Measurements from ENCODE around the gene GDF3.
"Not testable (repeated sequence)": the region's sequence is repeated elsewhere in the genome, so short reads cannot be mapped to it uniquely, and the experiment has no call there.

Gene GDF3

GRCh38 chr12:7695566-7696197 lies at the start of gene GDF3:
Gene GDF3, minus strand, starts transcription at chr12:7695775. Its CDS starts 47 bp downstream, at chr12:7695728.
- Histone ChIP-seq H3K27me3 (peaks cover 16% of the 10 kb centered on the region), H3K4me1 (ENCODE audit: control insufficient read depth in 1 of 2, insufficient read depth in 1 of 2, low read depth in 1 of 2, low read length in 1 of 2) (peaks cover 0 to 18% of the 10 kb centered on the region in 2 experiments), H3K9me3 (no peaks in the 10 kb centered on the region), H3K27ac (no peak within 1 kb of the TSS), H3K4me3 (ENCODE audit: low read depth in 1 of 2, low read length in 1 of 2) (no peak within 1 kb of the TSS), H3K36me3 (no peaks in the 10 kb centered on the region)
- no peak for TF ChIP-seq CTCF (IDR thresholded peaks at IDR 0.05)

GRCh38 chr12:7732993-7733392 lies 37.4 kb upstream of the GDF3 start:
- TF ChIP-seq CTCF (IDR thresholded peaks at IDR 0.05): no peak
- H3K27ac ChIP-seq: no peak overlapping the region
- no peaks in the 10 kb centered on the region for H3K27me3 ChIP-seq
- H3K36me3 ChIP-seq: peaks cover 83% of the 10 kb centered on the region
- no peak overlapping the region for H3K4me3 ChIP-seq (ENCODE audit: low read depth in 1 of 2, low read length in 1 of 2)
- no peaks in the 10 kb centered on the region for H3K9me3 ChIP-seq
- H3K4me1 ChIP-seq (ENCODE audit: control insufficient read depth in 1 of 2, insufficient read depth in 1 of 2, low read depth in 1 of 2, low read length in 1 of 2): no peaks in the 10 kb centered on the region

GRCh38 chr12:7731486-7731885 lies 35.9 kb upstream of the GDF3 start:
- no peak overlapping the region for H3K4me3 ChIP-seq (ENCODE audit: low read depth in 1 of 2, low read length in 1 of 2)
- peaks cover 87% of the 10 kb centered on the region for H3K36me3 ChIP-seq
- no peaks in the 10 kb centered on the region for H3K4me1 ChIP-seq (ENCODE audit: control insufficient read depth in 1 of 2, insufficient read depth in 1 of 2, low read depth in 1 of 2, low read length in 1 of 2)
- TF ChIP-seq CTCF (IDR thresholded peaks at IDR 0.05): no peak
- H3K27ac ChIP-seq: no peak overlapping the region
- no peaks in the 10 kb centered on the region for H3K27me3 ChIP-seq
- H3K9me3 ChIP-seq: no peaks in the 10 kb centered on the region

GRCh38 chr12:7730984-7731383 lies 35.4 kb upstream of the GDF3 start:
- H3K4me1 ChIP-seq (ENCODE audit: control insufficient read depth in 1 of 2, insufficient read depth in 1 of 2, low read depth in 1 of 2, low read length in 1 of 2); H3K9me3 ChIP-seq; H3K27ac ChIP-seq; H3K27me3 ChIP-seq; H3K4me3 ChIP-seq (ENCODE audit: low read depth in 1 of 2, low read length in 1 of 2): not testable (repeated sequence)
- peaks cover 87% of the 10 kb centered on the region for H3K36me3 ChIP-seq

GRCh38 chr12:7729746-7730145 lies 34.2 kb upstream of the GDF3 start:
- H3K9me3 ChIP-seq: no peaks in the 10 kb centered on the region
- no peaks in the 10 kb centered on the region for H3K4me1 ChIP-seq (ENCODE audit: control insufficient read depth in 1 of 2, insufficient read depth in 1 of 2, low read depth in 1 of 2, low read length in 1 of 2)
- no peak overlapping the region for H3K27ac ChIP-seq
- H3K4me3 ChIP-seq (ENCODE audit: low read depth in 1 of 2, low read length in 1 of 2): no peak overlapping the region
- no peaks in the 10 kb centered on the region for H3K27me3 ChIP-seq
- H3K36me3 ChIP-seq: peaks cover 82% of the 10 kb centered on the region
- no peak for TF ChIP-seq CTCF (IDR thresholded peaks at IDR 0.05)

- peaks cover 5% of the 10 kb centered on the region for H3K27me3 ChIP-seq
- TF ChIP-seq CTCF (IDR thresholded peaks at IDR 0.05): no peak
- H3K36me3 ChIP-seq: peaks cover 31% of the 10 kb centered on the region
- H3K4me1 ChIP-seq (ENCODE audit: control insufficient read depth in 1 of 2, insufficient read depth in 1 of 2, low read depth in 1 of 2, low read length in 1 of 2): peaks cover 0 to 12% of the 10 kb centered on the region in 2 experiments
- no peak overlapping the region for H3K27ac ChIP-seq
- H3K9me3 ChIP-seq: no peaks in the 10 kb centered on the region
- no peak overlapping the region for H3K4me3 ChIP-seq (ENCODE audit: low read depth in 1 of 2, low read length in 1 of 2)
Measured at GRCh38 chr12:7723926-7724325, 28.4 kb upstream of the GDF3 start.
